ENCODE measurements around the gene OCLN. TPM values are rescaled to one million over a fixed set of nuclear protein-coding genes. Genes with fewer than 3 reads are reported as not detected.
A peak's percentile ranks its signal among the peaks of the same experiment; 100 is the strongest.

OCLN gene
- total RNA-seq, 1 donor from 2014 or later, result 2.2 TPM

DNA sequence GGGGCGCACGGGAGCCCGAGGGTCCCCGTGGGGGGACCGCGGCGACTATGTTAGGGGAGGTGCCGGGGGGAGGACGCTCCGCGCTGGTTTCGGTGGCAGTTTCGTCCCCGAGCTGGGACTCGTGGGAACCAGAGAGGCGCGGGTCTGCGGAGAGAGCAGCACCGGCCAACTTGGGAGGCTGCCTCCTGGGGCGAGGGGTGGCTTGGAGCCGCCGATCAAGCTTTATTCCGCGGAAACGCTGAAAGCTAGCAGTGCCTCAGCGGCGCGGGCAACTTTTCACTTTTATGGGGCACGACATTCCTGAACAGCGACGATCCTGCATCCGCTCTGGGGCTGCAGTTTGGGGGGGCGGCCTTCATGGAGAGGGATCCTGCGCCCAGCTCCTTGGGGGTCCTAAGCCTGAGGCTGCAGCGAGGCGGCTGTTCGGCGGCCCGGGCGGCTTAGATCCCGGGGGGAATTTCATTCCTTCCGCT, 369 bp downstream of the OCLN start:
- Mint-ChIP-seq H3K4me3 (peak overlapping the region; percentile 79), H3K4me1 (peaks cover 20% of the 10 kb centered on the region), H3K9me3 (no peaks in the 10 kb centered on the region), H3K27ac (no peak overlapping the region), H3K36me3 (ENCODE audit: low read depth) (no peaks in the 10 kb centered on the region), H3K27me3 (peaks cover 48% of the 10 kb centered on the region)
- peak; percentile 34 for ATAC-seq (ENCODE audit: low read depth)
- POLR2A ChIA-PET, result no interaction called here
- DNase-seq, result no peak
- TF ChIP-seq, protein P1, sequence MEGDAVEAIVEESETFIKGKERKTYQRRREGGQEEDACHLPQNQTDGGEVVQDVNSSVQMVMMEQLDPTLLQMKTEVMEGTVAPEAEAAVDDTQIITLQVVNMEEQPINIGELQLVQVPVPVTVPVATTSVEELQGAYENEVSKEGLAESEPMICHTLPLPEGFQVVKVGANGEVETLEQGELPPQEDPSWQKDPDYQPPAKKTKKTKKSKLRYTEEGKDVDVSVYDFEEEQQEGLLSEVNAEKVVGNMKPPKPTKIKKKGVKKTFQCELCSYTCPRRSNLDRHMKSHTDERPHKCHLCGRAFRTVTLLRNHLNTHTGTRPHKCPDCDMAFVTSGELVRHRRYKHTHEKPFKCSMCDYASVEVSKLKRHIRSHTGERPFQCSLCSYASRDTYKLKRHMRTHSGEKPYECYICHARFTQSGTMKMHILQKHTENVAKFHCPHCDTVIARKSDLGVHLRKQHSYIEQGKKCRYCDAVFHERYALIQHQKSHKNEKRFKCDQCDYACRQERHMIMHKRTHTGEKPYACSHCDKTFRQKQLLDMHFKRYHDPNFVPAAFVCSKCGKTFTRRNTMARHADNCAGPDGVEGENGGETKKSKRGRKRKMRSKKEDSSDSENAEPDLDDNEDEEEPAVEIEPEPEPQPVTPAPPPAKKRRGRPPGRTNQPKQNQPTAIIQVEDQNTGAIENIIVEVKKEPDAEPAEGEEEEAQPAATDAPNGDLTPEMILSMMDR (IDR thresholded peaks at IDR 0.05), result no peak
- CTCF ChIA-PET, result no interaction called here
- intact Hi-C loops (cut with micrococcal nuclease), result no loop called here

DNA sequence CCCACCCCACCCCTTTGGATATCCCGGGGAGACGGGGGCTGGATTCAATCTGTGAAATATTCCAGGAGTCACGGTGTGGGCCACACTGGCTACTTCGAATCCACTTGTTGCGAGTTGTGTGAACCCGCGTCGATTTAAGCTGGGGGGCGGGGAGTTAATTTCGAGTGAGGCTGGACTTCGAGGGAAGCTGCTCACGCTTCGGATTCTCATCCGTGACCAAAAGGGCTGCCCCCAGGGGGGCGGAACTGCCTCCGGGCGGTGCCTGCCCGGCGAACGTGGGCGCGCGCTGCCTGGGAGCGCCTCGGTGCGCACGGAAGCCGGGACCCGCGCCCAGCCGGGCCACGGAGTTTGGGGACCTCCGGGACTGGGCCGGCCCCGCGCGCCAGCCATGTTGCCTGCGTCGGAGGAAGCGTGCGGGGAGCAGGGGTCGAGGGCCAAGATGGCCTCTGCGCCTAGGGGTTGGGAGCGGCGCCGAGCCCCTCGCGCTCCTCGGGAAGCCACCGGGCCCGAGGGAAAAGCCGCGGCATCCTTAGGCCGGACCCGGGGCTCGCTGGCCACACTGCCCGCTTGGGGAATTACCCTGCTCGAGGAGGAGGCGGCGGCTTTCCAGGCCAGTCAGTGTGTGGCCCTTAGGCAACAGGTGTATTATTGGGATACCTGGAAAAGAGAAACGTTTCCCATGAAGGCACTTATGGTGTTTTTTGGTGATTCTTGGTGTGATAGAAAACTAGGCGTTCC, 975 bp downstream of the OCLN start:
- H3K4me1 Mint-ChIP-seq, result peaks cover 20% of the 10 kb centered on the region
- peaks cover 50% of the 10 kb centered on the region for H3K27me3 Mint-ChIP-seq
- intact Hi-C loops (cut with micrococcal nuclease), result no loop called here
- H3K9me3 Mint-ChIP-seq, result no peaks in the 10 kb centered on the region
- DNase-seq (peak; percentile 15), ATAC-seq (ENCODE audit: low read depth) (peak; percentile 28)
- ChIA-PET POLR2A (no interaction called here), CTCF (no interaction called here)
- H3K27ac Mint-ChIP-seq, result no peak overlapping the region
- H3K36me3 Mint-ChIP-seq (ENCODE audit: low read depth), result no peaks in the 10 kb centered on the region
- peak overlapping the region; percentile 79 for H3K4me3 Mint-ChIP-seq
- TF ChIP-seq, protein P1 (IDR thresholded peaks at IDR 0.05), result no peak

DNA sequence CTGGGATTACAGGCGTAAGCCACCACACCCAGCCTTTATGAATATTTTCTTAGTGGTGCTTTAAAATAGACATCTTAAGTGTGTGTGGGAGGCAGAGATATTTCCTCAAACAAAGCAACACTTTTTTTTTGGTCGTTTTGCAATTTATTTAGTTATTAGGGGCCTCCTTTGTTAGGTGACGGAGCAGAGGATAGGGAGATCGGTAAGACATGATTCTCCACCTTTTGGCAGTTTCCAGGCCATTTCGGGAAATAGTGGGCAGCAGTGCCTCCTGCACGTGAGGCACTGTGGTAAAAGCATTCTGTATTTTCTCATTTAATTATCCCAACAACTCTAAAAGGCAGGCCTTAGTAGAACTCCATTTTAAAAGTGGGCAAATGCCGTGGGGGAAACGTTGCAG, 1.9 kb downstream of the OCLN start:
- intact Hi-C loops (cut with micrococcal nuclease), result no loop called here
- Mint-ChIP-seq H3K36me3 (ENCODE audit: low read depth) (no peaks in the 10 kb centered on the region), H3K9me3 (no peaks in the 10 kb centered on the region), H3K27me3 (peaks cover 46% of the 10 kb centered on the region), H3K4me3 (peak overlapping the region; percentile 29), H3K4me1 (peaks cover 20% of the 10 kb centered on the region), H3K27ac (no peak overlapping the region)
- ATAC-seq (ENCODE audit: low read depth), result no peak
- no peak for DNase-seq
- POLR2A ChIA-PET, result no interaction called here
- CTCF ChIA-PET, result no interaction called here
- TF ChIP-seq, protein P1 (IDR thresholded peaks at IDR 0.05), result no peak

DNA sequence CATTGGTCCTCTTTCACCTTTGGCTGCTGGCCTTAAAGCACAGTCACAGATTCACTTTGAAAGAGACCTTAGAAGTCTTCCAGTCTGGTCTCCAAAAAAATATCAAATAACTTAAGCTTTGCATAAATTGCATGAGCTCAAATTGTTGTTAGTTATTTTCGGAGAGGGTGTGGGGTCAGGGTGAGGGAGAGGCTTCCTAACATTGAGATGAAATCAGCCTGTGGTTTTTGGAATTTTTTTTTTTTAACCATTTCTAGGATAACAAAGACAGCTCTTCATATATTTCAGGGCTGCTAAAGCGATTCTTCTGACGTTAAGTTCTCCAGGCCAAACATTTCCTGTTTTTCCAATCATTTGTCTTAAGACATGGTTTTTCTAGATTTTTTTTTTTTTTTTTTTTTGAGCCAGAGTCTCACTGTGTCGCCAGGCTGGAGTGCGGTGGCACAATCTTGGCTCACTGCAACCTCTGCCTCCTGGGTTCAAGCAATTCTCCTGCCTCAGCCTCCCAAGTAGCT, 4.5 kb downstream of the OCLN start:
- CTCF ChIA-PET, result no interaction called here

DNA sequence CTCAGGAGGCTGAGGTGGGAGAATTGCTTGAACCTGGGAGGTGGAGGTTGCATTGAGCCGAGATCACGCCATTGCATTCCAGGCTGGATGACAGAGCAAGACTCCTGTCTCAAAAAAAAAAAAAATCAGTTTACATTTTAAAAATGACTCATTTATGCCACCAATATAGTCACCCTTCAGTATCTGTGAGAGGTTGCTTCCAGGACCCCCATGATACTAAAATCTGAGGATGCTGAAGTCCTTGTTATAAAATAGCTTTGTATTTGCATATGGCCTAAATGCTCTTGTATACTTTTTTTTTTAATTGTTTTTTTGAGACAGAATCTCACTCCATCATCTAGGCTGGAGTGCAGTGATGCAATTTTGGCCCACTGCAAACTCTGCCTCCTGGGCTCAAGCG, 5.8 kb downstream of the OCLN start:
- Mint-ChIP-seq H3K36me3 (ENCODE audit: low read depth) (no peaks in the 10 kb centered on the region), H3K27ac (no peak overlapping the region), H3K27me3 (peaks cover 31% of the 10 kb centered on the region), H3K4me3 (no peak overlapping the region), H3K4me1 (peaks cover 7% of the 10 kb centered on the region), H3K9me3 (no peaks in the 10 kb centered on the region)
- TF ChIP-seq, protein P1 (IDR thresholded peaks at IDR 0.05), result no peak
- ATAC-seq (ENCODE audit: low read depth) (no peak), DNase-seq (no peak)
- intact Hi-C loops (cut with micrococcal nuclease), result no loop called here
- ChIA-PET CTCF (no interaction called here), POLR2A (no interaction called here)

More for the DNA sequence above, 4.5 kb downstream of the OCLN start:
- no peak for ATAC-seq (ENCODE audit: low read depth)
- no peak for DNase-seq
- Mint-ChIP-seq H3K27ac (no peak overlapping the region), H3K27me3 (peaks cover 39% of the 10 kb centered on the region), H3K36me3 (ENCODE audit: low read depth) (no peaks in the 10 kb centered on the region), H3K9me3 (no peaks in the 10 kb centered on the region), H3K4me3 (no peak overlapping the region), H3K4me1 (peaks cover 17% of the 10 kb centered on the region)
- intact Hi-C loops (cut with micrococcal nuclease), result no loop called here
- TF ChIP-seq, protein P1 (IDR thresholded peaks at IDR 0.05), result no peak
- POLR2A ChIA-PET, result interaction anchor here (0.7 kb wide), 1 partner anchor 320 kb away, joined by 7 read pairs; no protein-coding TSS in a partner anchor

Data from activated B cell treated with CpG ODN at 0.5 μM for 24 hours (primary cell).